Activated CD4-positive, alpha-beta T cell treated with anti-CD3 and anti-CD28 coated beads for 4 hours (primary cell): Measurements from ENCODE around the gene MINPP1.
"Not testable (repeated sequence)": the region's sequence is repeated elsewhere in the genome, so short reads cannot be mapped to it uniquely, and the experiment has no call there.

Source experiments
- DNase-seq, 2 donors: peaks; one replicate each; pipeline ENCODE4 v3.0.0-alpha.2; 2020

Gene MINPP1, protein sequence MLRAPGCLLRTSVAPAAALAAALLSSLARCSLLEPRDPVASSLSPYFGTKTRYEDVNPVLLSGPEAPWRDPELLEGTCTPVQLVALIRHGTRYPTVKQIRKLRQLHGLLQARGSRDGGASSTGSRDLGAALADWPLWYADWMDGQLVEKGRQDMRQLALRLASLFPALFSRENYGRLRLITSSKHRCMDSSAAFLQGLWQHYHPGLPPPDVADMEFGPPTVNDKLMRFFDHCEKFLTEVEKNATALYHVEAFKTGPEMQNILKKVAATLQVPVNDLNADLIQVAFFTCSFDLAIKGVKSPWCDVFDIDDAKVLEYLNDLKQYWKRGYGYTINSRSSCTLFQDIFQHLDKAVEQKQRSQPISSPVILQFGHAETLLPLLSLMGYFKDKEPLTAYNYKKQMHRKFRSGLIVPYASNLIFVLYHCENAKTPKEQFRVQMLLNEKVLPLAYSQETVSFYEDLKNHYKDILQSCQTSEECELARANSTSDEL

DNA sequence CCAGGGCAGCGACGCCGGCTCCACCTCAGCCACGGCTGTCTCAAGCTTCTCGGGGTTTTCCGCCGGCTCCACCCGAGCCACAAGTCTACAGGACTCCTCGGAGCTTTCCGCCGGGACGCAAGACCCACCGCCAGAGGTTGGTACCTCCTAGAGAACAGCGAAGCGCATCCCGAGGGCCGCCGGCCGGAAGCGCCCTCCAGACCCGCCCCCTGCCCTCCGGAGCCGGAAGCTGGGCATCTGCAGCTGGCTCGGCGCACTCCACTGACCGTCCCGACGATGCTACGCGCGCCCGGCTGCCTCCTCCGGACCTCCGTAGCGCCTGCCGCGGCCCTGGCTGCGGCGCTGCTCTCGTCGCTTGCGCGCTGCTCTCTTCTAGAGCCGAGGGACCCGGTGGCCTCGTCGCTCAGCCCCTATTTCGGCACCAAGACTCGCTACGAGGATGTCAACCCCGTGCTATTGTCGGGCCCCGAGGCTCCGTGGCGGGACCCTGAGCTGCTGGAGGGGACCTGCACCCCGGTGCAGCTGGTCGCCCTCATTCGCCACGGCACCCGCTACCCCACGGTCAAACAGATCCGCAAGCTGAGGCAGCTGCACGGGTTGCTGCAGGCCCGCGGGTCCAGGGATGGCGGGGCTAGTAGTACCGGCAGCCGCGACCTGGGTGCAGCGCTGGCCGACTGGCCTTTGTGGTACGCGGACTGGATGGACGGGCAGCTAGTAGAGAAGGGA lies at the start of gene MINPP1:
TSS of gene MINPP1 (plus strand) at position 254 of the 726 bp plus-strand sequence. CDS start at position 277, 23 bp downstream.
- peak; percentile 85 for DNase-seq

DNA sequence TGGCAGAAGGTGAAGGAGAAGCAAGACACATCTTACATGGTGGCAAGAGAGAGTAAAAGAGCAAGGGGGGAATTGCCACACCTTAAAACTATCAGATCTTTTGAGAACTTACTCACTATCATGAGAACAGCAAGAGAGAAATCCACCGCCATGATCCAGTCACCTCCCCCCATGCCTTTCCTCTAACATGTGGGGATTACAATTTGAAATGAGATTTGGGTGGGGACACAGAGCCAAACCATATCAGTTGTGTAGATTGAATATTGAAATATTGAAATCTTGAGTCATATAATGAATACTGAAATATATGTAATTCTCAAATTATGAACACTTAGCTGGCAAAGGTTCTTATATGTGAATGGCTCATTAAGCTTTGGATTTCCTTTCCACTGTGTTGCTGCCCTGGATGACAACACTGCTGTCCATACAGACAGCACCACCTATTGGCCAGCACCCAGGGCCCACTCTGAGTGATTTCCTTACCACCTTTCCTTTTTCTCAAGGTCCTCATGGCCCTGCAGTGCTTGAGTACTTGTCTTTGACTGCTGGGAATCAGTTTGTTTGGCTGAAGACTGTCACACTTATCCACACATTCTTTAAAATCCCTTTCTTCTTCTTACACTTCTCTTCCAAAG lies 48.0 kb upstream of the MINPP1 start:
- not testable (repeated sequence) for DNase-seq

DNA sequence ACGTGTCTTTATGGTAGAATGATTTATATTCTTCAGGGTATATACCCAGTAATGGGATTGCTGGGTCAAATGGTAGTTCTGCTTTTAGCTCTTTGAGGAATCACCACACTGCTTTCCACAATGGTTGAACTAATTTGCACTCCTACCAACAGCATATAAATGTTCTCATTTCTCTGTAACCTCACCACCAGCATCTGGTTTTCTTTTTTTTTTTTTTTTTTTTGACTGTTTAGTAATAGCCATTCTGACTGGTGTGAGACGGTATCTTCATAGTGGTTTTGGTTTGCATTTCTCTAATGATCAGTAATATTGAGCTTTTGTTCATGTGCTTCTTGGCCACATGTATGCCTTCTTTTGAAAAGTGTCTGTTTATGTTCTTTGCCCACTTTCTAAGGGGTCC lies 42.9 kb upstream of the MINPP1 start:
- DNase-seq = not testable (repeated sequence)

DNA sequence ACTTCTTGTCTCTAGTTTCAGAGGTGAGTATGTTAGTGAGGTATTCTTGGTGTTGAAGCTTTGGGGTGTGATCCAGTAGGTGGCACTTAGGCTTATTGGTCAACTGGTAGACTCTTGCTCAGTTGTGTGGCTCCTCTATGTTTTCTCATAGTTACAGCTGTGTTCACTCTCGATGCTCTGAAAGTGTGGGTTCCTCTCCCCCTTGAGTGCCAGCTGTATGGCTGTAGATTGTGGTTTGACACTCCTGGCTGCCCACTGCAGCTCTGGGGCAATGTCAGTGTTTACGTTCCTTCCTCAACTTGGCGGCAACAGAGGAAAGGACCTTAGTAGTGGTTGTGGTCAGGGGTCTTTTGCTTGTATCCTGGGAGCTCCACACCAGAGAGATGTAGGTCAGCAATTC lies 37.8 kb upstream of the MINPP1 start:
- not testable (repeated sequence) for DNase-seq

DNA sequence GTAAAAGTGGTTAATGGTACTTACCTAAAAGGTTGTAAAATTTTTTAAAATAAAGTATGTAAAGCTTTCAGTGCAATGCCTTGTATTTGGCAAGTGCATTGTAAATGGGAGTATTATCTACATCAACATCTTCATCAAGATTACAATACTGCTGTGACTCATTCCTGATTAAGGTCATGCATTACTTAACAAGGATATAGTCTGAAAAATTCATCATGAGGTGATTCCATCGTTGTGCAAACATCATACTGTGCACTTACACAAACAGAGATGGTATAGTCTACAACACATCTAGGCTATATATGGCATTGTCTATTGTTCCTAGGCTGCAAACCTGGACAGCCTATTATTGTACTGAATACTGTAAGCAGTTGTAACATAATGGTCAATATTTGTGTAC lies 16.0 kb upstream of the MINPP1 start:
- not testable (repeated sequence) for DNase-seq

DNA sequence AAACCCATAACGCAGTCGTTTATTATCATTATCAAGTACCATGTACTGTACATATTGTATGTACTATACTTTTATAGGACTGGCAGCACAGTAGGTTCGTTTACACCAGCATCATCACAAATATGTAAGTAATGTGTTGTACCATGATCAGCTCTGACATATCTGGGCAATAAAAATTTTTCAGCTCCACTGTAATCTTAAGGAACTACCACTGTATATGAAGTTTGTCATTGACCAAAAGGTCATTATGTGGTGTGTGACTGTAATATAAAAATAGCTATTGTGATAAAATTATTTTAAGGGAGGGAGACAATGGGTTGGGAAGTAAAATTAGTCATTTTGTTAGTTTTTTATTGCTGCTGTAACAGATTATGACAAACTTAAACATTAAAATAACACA lies 14.4 kb upstream of the MINPP1 start:
- not testable (repeated sequence) for DNase-seq

DNA sequence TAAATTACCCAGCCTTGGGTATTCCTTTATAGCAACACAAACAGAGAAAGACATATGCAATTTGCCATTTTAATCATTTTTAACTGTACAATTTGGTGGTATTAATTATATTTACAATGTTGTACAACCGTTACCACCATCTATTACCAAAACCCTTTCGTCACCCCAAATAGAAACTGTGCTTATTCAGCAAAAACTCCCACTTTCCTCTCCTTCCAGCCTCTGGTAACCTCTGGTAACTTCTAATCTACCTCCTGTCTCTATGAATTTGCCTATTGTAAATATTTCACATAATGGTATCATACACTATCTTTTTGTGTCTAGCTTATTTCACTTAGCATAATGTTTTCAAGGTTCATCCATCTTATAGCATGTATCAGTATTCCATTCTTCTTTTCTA lies 12.2 kb upstream of the MINPP1 start:
- not testable (repeated sequence) for DNase-seq

DNA sequence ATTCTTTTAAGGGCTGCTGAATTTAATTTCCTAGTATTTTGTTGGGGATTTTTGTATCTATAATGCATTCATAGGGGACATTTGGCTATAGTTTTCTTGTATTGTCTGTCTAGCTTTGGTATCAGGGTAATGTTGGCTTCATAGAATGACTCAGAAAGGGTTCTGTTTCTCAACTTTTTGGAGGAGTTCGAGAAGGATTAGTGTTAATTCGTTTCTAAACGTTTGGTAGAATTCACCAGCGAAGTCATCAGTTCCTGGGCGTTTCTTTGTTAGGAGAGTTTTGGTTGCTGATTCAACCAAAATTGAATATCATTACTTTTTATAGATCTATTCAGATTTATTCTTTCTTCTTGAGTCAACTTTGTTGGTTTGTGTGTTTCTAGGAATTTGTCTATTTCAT lies 9.2 kb upstream of the MINPP1 start:
- not testable (repeated sequence) for DNase-seq

DNA sequence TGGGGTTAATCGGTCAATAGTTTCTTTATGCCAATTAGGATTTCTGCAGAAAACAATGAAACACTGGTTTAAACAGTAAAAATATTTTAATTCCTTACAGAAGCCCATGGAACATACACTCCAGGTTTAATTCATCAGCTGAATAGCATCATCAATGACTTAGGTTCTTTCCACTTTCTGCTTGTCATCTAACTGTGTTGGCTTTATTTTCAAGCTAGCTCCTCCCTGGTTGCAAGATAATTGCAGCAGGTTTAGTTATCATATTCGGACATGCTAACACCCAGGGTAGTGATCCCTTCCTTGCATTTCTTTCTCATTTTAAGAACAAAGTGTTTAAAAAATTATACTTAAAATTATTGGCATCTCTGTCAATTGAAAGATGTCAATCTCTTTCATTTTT lies 7.3 kb upstream of the MINPP1 start:
- not testable (repeated sequence) for DNase-seq

DNA sequence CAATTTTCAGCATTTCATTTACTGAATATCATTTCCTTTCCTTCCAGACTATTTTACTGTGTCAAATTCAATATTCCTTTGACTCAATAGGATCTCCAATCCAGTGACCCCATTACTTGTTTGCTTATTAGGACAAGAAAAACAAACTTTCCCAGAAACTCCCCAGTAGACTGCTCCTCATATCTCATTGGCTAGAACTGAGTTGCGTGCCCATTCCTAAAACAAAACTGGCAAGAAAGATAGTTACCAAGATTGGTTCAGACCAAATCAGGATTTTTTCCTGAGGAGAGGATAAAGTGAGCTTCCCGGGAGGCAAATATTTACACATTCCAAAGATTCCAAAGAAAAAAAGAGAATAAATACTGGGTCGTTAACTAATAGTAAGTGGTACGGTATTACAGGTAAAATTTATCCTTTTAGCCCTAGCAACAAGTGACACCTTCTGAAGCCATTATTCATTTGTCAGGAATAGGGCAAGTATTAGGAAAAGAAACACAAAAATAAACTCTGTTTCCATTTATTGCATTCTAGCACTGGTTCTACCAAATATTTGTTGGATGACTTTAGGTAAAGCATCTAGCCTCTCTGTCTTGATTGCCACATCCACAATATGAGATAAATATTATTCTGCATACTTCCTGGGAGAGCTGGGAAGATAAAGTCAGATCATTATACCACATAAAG lies 6.4 kb upstream of the MINPP1 start:
- DNase-seq = not testable (repeated sequence)

DNA sequence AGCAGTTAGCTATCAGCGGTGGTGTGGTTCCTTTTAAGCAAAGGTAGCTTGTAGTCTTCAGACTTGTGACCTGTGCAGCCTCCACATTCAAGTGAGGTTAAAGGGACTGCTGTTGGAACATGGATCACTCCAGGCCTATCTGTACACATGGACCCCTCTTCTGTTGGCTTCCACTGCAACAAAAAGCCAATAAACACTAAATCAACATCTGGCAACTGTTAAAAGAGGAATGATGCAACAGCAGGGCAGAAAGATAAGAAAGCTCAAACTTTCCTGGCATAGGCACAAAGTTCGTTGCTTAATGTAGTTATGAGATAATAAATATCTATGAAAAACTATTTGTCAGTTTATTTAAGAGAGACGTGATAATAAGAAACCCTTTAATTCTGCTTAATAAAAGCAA lies 4.0 kb upstream of the MINPP1 start:
- no peak for DNase-seq

DNA sequence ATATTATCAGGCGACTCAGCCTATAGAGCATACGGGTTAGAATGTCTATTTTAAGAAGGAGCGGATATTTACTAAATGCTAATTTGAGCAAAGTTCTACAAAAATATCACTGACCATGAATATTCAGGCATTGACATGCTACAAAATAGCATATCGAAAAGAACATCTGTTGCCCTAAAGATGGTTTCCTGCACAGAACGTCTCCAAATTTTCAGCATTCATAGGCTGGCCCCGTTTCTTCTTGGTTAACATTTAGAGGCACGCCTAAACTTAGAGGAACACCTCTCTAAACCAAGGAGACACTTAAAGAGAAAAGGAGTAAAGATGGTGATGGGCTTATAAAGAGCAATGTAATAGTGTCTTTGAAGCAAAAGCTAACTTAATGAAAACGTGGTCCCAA lies 1.3 kb upstream of the MINPP1 start:
- DNase-seq = no peak

DNA sequence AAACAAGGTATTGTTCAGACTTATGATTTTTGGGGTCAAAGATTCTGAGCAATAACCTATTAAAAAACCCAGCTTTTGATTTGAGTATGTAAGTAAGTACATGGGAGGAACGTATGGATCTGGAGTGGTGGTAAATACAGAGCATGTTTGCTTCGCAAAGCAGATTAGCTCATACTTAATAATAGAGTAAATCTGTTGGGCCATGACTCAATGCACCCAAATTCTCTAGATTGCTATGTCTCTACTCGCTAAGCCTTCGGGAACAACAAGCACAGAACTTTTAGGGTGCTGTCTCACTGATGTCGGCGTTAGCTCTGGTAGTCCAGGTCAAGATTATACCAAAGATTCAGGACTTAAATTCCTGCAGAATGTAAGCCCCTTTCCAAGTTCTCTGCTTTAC lies 807 bp upstream of the MINPP1 start:
- DNase-seq = no peak

DNA sequence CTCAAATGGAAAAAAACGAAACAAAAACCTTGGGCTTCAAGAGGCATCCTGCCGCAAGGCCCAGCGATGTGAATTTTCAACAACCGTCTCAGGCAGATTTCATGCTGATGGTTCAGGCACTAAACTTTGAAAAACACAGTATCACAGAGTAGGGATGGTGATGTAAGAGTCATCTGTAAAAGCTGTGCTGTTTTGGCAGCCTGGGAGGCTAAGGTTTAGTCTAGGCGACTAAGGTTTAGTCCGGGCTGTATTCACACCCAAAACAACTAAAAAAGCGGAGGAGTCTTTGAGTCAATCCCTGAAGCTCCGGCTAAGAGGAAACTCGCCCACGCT lies 420 bp upstream of the MINPP1 start:
- DNase-seq = no peak

DNA sequence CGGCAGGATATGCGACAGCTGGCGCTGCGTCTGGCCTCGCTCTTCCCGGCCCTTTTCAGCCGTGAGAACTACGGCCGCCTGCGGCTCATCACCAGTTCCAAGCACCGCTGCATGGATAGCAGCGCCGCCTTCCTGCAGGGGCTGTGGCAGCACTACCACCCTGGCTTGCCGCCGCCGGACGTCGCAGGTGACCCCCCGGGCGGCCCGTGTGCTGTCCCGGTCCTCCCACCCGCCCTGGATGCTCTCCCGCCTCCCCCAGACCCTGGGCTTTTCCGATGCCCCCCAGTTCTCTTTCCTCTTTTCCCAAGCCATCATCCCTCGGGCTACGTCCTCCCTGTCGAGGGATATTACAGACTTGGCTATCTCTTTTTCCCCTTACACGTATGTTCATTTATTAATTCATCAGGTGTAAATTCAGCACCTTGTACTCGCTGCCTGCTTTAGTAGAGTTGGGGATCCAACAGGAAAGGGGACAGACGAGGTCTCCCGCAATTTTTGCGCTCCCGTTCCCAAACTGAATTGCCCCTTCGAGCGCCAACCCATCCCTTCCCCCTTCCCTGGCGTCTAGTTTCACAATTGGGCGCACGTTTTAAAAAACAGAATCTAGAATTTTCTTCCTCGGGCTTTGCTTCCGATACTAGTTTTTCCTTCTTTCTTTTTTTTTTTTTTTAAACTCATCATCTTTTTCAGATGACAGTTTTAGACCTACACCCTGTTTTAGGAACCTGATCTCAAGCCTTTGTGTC lies 846 bp downstream of the MINPP1 start:
- peak; percentile 40 for DNase-seq

DNA sequence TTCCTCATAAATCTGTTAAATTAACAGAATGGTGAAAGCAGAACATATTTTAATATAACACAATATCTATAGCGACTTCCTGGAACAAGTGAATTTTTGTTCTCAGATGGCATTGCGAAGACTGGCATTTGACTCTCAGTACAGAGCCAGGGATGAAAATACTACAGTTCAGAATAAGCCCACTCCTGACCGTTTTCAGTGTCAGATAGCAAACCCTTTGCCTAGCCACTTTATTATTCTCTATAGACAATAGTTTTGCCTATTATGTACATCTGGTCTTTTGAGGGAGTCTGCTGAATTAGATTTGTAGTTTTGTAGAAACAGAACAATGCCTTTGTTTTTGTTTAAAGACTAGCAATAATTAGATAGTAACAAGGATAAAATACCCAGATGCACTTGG lies 2.3 kb downstream of the MINPP1 start:
- no peak for DNase-seq

DNA sequence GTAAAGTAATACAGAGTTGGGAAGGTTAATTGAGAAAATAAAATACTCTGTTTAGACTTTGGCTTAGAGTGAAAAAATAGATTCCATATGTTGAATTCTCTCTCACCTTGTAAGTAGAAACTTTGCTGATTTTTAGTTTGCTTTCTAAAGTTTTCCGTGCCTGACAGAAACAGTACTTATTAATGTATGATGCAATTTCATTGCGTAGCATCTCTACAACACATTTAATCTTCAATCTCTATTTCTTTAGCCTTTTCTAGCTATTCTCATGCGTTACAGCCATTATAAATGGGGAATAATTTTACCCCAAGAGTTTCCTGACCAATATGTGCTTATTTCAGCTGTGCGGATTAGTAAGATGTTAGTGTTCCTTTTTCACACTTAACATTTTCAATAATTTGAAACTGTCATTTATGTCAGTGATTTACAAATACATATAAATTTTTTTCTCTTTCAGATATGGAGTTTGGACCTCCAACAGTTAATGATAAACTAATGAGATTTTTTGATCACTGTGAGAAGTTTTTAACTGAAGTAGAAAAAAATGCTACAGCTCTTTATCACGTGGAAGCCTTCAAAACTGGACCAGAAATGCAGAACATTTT lies 3.3 kb downstream of the MINPP1 start:
- DNase-seq = no peak

DNA sequence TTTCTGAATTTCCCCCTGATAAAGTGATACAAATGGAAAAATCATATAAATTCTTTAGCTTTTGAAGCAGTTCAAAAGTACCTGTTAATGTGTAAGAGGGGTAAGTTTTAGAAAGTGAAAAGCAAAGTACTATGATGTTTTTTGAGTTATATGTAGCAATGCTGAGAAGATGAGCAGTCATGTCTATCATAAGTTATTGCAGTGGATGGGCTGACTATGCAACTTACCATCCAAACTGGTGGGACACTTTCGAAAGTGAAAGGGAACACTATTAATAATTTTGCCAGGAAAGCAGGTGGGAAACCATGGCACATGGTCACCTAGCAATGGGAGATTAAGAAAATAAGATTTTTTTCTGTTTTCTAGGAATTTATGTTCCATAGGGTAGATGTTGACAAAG lies 4.1 kb downstream of the MINPP1 start:
- DNase-seq = no peak

DNA sequence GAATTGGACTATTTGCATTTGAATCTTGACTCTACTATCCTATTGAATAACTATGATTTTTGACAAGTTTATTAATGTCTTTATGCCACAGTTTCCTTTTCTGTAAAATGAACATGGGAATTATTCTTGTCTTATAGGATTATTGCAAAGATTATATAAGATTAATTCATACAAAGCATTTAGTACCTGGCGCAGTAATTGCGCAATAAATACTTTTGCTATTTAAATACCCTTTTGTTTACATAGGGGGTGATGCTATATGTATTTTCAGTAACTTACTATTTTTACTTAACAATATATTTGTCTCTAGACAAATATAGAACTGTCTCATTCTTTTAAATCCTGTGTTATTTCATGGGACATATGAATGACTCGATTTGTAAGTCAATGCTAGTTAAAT lies 5.3 kb downstream of the MINPP1 start:
- DNase-seq = no peak

DNA sequence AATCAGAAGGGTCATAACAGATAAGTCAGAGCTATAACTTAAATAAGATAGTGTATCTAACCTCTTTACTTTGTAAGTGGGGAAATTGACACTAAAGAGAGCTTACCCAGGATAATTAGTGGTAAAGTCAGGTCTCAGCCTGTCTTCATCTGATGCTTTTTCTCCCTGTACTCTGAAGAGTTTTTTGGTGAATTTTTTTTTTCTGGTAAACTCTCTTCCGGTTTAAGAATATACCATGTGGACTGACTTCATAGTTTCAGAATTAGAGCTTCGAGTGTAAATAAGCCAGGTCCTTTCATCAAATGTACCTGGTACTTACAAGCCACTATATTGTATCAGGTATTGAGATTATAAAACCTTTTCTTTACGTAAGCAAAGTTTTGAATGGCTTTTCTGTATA lies 6.8 kb downstream of the MINPP1 start:
- no peak for DNase-seq

DNA sequence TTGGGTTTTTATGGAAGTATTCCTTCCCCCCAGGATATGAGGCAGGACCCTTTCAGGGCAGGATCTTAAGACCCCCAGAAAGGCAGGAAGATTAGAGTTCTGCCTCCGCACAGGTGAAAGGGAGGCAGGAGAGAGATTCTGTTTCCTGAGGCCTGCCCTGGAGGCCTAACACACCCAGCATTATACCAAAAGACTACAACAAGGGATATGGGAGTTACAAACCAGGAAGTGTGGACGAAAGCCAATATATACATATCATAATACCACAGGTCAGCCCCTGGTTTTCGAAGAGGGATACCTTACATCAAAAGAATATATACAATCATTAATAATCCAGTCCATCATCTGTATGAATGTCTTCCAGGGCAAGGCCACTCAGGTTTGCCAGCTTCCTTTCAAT lies 14.2 kb downstream of the MINPP1 start:
- DNase-seq = no peak

DNA sequence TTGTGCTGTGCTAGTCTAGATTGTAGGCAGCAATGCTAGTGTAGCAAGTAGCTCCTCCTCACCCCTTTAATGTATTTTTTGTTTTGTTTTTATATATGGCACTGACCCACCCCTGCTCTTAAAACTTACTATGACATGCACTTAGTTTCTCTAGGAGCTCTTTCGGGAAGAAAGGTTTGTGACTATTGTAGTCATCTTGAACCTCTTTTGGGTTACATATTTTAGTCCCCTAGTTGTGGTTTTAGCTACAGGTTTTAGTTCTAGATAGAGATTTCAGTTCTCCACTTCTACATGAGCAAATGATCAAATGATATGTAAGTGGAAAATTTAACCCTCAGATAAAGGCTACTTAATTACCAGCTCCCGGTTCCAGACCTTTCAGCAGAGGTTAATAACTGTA lies 14.9 kb downstream of the MINPP1 start:
- no peak for DNase-seq
